ENCODE results near the gene IFRD1.

DNA sequence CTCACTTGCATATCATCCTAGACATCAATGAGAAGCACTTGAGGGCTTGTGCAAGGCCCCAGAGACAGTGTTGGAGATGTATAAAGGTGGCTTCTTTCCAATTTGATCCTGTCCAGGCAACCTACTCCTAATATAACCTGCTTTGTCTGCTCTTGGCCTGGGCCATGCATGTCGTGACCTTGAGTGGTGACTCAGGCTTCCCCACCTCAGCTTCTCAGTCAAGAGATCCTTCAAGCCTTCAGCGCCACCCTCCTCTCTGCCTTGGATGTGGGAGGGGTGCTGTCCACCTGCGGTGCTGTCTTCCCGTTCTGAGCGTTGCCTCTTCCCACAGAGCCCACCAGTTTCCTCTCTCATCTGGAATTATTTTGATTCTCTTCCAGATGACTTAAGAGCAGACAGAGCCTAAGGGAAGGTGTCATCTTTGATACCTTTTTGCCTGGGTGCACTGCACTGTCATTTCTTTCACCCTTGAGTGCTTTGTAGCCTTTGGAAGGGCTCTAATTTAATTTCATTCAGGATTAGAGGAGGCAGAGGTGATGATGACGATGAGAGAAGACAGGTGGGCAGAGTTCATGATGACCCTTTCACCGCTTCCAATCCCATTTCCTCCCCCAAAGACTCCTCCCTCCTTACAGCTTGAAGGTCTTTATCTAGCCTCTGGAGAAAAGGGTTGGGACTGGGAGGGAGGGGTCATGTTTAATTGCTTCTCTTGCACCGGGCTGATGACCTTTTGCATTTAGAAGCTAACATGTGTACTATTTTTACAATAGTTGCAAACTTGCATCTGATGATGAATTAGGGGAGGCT, 37.4 kb downstream of the IFRD1 start:
- TF ChIP-seq GATA2 (IDR thresholded peaks at IDR 0.05; ENCODE audit: low read depth, low read length) (no peak), GATA3 (IDR thresholded peaks at IDR 0.05; ENCODE audit: low read depth, low read length) (no peak)
